Measurements from ENCODE around the gene TBC1D5.
"Not testable (repeated sequence)": the region's sequence is repeated elsewhere in the genome, so short reads cannot be mapped to it uniquely, and the experiment has no call there.

GRCh38 chr3:17695665-17696064 is 46.8 kb downstream of the TBC1D5 start:
- not testable (repeated sequence) for TF ChIP-seq CTCF, POLR2A (IDR thresholded peaks at IDR 0.05)

Data from vagina (tissue), 2 donors.